ENCODE measurements around the gene NAT10.
"Not testable (repeated sequence)": the region's sequence is repeated elsewhere in the genome, so short reads cannot be mapped to it uniquely, and the experiment has no call there.

Gene NAT10

GRCh38 chr11:34105079-34105956 is at the start of gene NAT10:
Gene NAT10, plus strand, starts transcription at chr11:34105629. Its CDS starts 2,597 bp downstream, at chr11:34108226.
- DNase-seq: peak; percentile 95 to 97

- DNase-seq: no peak
Measured at GRCh38 chr11:34056672-34057071, 48.8 kb upstream of the NAT10 start.

- DNase-seq: no peak
Measured at GRCh38 chr11:34063061-34063795, 42.2 kb upstream of the NAT10 start.

- no peak for DNase-seq
Measured at GRCh38 chr11:34064291-34064690, 41.1 kb upstream of the NAT10 start.

GRCh38 chr11:34065505-34066203 is 39.8 kb upstream of the NAT10 start:
- DNase-seq: no peak

GRCh38 chr11:34066766-34067165 is 38.7 kb upstream of the NAT10 start:
- not testable (repeated sequence) for DNase-seq

GRCh38 chr11:34067383-34068065 is 37.9 kb upstream of the NAT10 start:
- DNase-seq: no peak

- no peak for DNase-seq
Measured at GRCh38 chr11:34068111-34068510, 37.3 kb upstream of the NAT10 start.

- DNase-seq: not testable (repeated sequence)
Measured at GRCh38 chr11:34071306-34071705, 34.1 kb upstream of the NAT10 start.

GRCh38 chr11:34072041-34072440 is 33.4 kb upstream of the NAT10 start:
- no peak for DNase-seq

GRCh38 chr11:34072832-34073231 is 32.6 kb upstream of the NAT10 start:
- no peak for DNase-seq

GRCh38 chr11:34074391-34074790 is 31.0 kb upstream of the NAT10 start:
- DNase-seq: no peak

GRCh38 chr11:34075178-34075820 is 30.1 kb upstream of the NAT10 start:
- DNase-seq: no peak

GRCh38 chr11:34080609-34081008 is 24.8 kb upstream of the NAT10 start:
- no peak for DNase-seq

- DNase-seq: no peak
Measured at GRCh38 chr11:34084637-34085036, 20.8 kb upstream of the NAT10 start.

- DNase-seq: no peak
Measured at GRCh38 chr11:34086554-34087283, 18.7 kb upstream of the NAT10 start.

- DNase-seq: no peak
Measured at GRCh38 chr11:34091825-34092224, 13.6 kb upstream of the NAT10 start.

GRCh38 chr11:34094900-34095299 is 10.5 kb upstream of the NAT10 start:
- DNase-seq: not testable (repeated sequence)

GRCh38 chr11:34098813-34099212 is 6.6 kb upstream of the NAT10 start:
- DNase-seq: no peak

- DNase-seq: no peak
Measured at GRCh38 chr11:34104680-34105078, 750 bp upstream of the NAT10 start.

- no peak for DNase-seq
Measured at GRCh38 chr11:34105957-34106504, 602 bp downstream of the NAT10 start.
